Activated CD4-positive, alpha-beta T cell treated with anti-CD3 and anti-CD28 coated beads, Interleukin-2, amount 50 U/mL, for 4 hours (primary cell): Measurements from ENCODE around the gene CIPC.

Experiments used
- DNase-seq, 2 experiments: peaks; one replicate each; pipeline ENCODE4 v3.0.0-alpha.2; 2020

CIPC gene

DNA sequence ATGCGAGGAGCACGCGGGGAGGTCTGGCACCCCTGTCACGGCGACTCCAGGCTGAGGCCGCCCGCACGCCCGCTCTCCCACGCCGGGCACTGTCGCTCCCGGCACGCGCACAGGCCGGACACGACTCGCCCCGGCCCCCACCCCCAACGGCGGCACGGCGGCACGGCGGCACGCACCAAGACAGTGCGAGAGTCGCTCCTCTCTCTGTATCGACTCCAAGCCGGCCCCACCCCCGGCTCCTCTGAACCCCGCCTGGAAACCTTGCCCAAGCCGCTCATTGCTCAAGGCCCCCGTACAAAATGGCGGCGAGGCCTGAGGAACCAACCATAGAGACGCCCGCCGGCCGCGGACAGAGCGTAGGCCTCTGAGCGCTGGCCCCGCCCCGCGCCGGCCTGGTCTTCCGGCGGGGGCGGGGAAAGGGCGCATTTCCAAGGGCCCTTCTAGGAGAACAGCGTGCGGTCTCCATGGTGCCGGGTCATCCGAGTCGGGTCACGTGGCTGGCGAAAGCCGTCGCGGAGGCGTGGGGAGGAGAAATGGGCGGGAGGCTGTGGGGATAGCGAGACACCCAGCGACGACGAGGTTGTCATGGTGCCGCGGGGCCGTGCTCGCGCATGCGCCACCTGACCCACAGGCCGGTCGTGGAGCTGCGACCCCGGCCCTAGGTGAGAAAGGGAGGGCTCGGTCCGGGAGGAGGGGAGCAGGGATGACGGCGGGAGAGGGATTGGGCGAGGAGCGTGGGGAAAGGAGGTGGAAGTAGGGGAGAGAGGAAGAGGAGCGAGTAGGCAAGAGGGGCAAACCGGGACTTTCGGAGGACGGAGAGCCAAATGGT lies at the start of gene CIPC:
TSS of gene CIPC (plus strand) at position 559 of the 829 bp plus-strand sequence. CDS start 7,451 bp downstream, outside the sequence.
- DNase-seq, result peak; percentile 99 to 100

- no peak for DNase-seq
Observed at GRCh38 chr14:77051116-77051515, 46.9 kb upstream of the CIPC start.

DNA sequence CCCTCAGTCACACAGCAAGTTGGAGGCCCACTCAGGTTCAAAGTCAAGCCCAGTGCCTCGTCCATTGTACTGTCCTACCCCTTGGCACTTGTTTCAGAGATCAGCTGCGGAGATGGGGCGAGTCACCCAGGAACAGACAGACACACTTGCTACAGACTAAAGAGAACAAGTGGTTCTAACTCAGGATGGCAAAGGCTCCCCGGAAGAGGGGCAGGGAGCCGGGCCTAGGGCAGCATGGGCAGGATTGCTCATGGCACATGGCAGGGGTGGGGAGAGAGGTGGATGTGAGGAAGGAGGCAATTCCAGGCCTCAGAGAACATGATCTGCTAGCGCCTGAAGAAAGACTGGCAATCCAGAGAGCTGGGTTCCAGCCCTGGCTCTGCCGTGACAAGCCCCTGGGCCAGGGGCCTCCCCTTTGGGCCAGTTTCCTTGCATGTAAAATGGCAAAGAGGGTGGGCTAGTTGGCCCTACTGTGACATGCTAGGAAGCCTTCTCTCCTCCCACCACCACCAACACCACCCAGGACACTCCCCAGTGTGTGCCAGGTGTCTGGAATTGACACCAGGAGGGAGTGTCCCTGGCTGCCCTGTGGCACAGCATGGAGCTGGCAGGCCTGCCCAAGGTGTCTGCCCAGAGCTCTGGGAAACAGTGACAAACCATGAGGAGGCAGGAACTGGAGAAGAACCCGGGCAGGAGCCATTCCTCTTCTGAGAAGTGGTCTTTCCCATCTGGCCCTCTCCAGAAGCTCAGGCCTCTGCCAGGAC lies 45.6 kb upstream of the CIPC start:
- no peak for DNase-seq

DNA sequence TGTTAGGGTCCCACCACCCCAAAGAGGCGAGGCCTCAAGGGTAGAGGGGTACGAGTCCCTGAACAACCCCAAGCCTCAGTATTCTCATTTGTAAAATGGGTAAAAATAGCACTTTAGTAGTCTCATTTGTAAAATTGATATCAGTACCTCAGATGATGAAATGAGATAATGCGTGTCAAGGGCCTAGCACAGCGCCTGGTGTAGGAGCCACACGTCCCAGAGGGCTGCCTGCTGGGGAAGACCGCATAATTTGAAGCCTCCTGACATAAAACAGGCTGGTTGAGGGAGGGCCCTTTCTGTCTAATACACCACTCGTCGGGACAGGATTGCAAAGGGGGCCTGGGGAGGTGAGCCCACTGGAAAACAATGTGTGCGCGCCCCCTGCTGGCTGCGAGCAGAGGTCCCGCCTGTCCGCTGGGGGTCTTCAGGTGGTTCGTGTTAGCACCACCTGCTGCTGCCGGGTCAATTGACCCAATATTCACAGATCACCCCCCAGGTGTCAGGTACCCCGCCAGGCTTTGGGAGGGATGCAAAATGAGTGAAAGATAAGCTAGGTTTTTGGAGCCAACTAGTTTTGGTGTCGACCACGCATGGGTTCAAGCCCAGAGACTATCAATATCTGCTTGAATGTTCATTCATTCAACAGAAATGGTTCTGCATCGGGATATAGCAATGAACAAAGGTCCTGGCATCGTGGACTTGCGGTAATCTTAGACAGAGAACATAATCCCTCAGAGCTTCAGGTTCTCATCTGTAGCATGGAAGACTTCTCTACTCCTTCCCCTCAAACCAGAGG lies 44.8 kb upstream of the CIPC start:
- DNase-seq, result peak; percentile 70 to 71

DNA sequence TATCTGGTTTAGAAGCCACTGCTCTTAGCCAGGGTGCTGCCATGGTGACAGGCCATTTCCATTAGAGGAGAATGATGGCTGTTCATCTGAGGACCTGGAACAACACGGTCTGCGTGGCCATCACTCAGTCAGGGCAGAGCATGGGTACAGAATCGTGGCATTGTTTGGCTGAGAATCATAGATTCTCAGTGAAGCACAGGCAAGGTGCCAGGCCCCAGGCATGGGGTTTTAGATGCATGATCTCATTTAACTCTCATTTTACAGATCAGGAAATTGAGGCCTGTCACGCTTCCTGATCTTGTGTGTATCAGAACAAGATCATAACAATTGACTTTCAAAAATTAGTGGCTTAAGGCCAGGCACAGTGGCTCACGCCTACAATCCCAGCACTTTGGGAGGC lies 42.8 kb upstream of the CIPC start:
- no peak for DNase-seq

- DNase-seq, result no peak
Observed at GRCh38 chr14:77055981-77056380, 42.1 kb upstream of the CIPC start.

- no peak for DNase-seq
Observed at GRCh38 chr14:77058117-77058516, 39.9 kb upstream of the CIPC start.

DNA sequence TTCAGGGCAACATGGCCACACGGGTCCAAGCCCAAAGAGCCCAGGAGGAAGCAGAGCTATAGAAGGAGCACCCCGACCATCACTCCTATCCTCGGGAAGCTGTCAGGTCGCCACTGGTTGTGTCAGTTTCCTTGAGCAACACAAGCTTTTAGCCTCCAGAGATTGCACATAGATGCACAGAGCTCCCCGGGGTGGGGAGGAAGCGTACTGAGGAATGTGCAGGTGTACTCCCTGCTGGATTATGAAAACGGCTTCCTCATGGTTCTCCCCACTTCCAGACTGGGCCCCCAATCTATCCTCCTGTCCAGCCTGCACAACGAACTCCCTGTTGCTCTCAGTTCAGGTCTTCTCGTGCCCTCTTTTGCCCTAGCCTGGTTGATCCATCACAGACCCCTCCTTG lies 39.3 kb upstream of the CIPC start:
- DNase-seq, result no peak

DNA sequence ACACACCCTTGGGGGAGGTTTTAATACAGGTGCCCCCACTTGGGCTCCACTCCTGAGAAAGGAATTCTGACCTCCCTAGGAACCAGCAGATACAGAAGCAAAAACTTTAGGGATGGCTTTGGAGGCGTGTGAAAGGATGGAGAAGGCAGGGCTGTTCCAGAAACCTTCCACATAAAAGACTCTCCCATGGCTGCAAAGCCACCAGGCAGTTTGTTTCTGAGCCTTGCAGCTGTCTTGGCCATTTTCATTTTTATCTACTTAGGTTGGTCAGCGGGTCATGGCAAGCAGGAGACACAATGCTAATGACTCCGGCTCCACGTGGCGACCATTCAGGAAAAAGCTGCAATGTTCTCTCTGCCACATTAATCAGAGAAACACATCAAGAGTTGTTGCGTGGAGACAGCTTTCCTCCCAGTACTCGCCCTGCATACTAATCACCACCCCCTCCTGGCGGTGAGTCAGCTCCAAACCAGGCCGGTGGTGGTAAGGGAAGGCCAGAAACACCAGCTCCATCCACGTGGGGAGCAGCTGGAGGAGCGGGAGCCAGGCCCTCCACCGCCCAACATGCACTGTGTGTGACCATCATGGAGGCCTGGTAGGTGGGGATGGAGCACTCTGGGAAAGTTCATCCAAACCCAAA lies 38.7 kb upstream of the CIPC start:
- DNase-seq, result peak; percentile 26 to 39

DNA sequence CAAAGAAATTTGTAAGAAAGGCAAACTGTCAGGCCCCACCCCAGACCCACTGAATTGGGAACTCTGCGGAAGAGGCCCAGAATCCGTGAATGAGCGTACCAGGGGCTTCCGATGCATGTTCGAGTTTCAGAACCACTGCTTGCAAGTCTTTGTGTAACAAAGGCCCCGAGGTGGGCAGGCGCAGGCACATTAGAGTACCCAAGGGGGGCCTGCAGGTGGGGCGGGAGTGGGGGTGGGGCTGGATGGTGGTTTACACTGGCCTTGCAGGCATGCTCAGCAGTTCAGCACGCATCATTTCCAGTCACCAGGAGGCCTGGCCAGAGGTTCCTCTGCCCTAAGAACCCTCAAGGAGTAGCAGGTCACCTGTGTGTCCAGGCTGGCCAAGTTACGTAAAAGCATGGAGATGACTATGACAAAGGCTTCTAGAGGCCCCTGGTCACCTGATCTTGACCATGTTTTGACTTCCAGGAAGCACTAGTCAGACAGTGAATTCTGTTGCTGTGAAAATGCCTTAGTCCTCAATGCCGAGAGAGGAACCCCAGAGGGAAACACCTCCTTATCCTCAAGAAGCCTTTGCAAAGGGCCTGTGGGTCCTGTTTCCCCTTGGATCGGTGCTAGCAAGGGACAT lies 36.3 kb upstream of the CIPC start:
- DNase-seq, result no peak

- DNase-seq, result no peak
Observed at GRCh38 chr14:77062261-77062660, 35.8 kb upstream of the CIPC start.

DNA sequence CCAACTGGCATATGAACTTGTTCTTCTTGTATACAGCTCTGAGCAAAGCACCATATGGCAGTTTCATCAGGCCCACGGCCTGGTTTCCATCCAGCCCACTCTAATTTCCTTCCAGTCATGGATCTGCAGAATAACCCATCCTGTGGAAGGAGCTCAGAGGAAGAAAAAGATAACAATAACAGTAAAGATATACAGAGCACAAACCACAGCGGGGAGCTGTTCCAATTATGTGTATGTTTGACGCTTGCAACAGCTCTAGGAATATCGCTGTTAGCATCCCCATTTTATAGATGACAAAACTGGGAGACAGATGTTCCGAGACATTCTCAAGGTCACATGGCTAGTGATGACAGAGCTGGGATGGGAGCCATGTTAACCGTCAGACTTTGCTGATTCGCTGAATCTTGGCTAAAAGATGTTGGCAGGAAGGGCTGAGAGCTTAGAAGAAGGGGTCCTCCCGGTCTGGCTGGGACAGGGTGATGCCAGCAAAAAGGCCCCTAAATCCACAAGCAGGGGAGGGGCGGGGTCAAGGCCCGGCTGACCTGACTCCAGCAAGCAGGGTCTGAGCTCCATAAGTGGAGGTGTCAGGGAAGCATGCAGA lies 34.4 kb upstream of the CIPC start:
- no peak for DNase-seq

- DNase-seq, result no peak
Observed at GRCh38 chr14:77064521-77065178, 33.4 kb upstream of the CIPC start.

- no peak for DNase-seq
Observed at GRCh38 chr14:77065851-77066577, 32.0 kb upstream of the CIPC start.

DNA sequence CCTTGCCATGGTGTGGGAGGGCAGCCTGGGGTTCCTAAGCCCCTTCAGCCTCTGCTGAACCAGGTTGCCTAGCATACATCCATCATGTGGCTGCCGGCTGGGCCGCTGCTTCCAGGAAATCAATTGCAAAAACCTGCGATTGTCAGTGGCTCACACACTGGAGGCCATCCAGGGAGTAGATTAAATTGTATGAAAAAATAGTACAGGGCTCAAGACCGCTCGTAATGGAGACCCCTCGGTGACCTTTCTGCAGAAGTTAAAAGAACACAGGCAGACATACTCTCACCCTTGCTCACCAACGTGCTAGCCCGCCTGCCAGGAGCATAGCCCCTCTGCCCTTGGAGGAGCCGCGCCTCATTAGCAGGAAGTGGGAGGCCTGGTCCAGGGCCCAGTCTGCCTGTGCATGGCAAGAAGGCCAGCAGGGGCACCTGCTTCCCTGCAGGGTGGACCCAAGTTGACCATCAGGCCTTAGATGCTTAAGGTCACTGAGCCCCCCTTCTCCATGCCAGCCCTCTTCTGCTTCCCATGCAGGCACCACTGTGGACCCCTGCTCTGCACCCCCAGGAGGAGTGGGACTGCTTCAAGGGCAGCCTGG lies 31.4 kb upstream of the CIPC start:
- no peak for DNase-seq

DNA sequence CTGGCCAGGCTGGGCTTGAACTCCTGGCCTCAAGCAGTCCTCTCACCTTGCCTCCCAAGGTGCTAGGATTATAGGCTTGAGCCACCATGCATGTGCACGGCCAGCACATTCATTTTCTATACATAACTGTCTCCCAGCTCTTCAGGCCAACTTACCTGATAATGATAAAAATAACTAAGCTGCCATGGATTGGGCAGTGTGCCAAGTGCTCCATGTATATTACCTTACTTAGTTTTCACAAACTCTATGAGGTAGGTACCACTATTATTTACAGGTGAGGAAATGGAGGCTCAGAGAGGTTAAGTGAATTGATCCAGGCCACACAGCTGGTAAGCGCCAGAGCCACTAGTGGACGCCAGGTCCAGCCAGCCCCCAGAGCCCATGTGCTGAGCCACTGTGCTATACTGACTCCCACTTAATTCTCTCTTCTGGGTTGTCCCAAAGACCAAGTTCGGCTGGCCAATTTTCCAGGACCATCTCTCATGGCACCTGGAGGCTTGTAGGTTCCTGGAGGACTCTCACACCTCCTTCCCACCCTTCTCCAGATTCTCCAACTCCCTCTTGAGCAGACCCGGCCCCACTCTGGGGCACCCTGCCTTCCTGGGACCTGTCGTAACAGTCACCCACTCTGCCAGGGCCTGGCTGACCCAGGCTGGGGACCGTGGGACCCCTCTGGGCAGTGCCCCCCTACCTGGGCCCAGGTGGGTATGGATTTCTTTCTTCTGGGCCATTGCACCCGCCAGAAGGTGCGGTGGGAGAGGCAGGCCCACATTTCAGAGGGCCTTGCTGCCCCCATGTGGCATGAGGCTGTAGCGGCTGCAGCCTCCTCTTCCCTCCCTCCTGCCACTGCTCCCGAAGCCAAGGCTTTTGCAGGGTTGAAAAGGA lies 30.2 kb upstream of the CIPC start:
- DNase-seq, result peak; percentile 53 to 58

GRCh38 chr14:77068517-77069200 lies 29.4 kb upstream of the CIPC start:
- DNase-seq, result no peak

DNA sequence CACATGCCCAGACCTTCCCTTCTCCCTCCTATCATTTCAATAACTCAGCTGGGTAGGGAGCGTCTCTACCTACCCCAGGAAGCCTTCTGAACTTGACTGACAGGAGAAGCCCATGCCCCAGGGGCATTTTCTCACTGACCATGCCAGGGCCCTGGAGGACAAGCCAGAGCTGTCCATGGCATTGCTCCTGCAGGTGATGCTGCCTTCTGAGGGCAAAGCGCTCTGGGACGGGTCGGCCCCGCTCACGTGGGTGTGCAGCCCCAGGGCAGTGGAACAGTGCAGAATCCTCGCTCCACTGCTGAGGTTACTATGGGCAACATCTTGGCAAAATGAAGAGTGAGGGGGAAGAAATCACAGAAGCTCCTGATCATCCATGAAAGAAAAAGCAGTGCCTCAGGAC lies 28.5 kb upstream of the CIPC start:
- DNase-seq, result no peak
